ENCODE results near the gene COL26A1. TPM values are rescaled to one million over a fixed set of nuclear protein-coding genes. Genes with fewer than 3 reads are reported as not detected.

COL26A1 gene
- total RNA-seq: under 1 TPM in 1 of 4 donors, not detected in 3; 0.09 TPM
- polyA plus RNA-seq: 0.11 TPM
- long read RNA-seq, donor 1: 0 reads
- long read RNA-seq, donor 2: 0 reads
- long read RNA-seq, donor 3: 0 reads
- long read RNA-seq, donor 4, partial matches to known transcripts: 1 of 1 reads
- long read RNA-seq, donor 4, other reads (novel, unspliced or antisense): 0 of 1 reads

GRCh38 chr7:101362334-101363195, at the start of gene COL26A1:
Gene COL26A1 (plus strand): TSS chr7:101362875. CDS start chr7:101363033, 158 bp downstream.
- no peaks in the 10 kb centered on the region for H3K27me3 ChIP-seq (ENCODE audit: control insufficient read depth, insufficient read depth)
- no peaks in the 10 kb centered on the region for H3K9me3 ChIP-seq (ENCODE audit: control insufficient read depth, low read length)
- WGBS: 14% methylated on average over 76 of the region's 76 CpGs
- ATAC-seq (peak; percentile 73 to 79), DNase-seq (peak; percentile 45 to 71 (median 68))
- no peak within 1 kb of the TSS for H3K27ac ChIP-seq (ENCODE audit: low read length)
- no peaks in the 10 kb centered on the region for H3K4me1 ChIP-seq (ENCODE audit: control insufficient read depth, insufficient read depth, low read length)
- H3K4me3 ChIP-seq (ENCODE audit: low read length): peak within 1 kb of the TSS; percentile 39
- intact Hi-C loops (cut with DNase I): loop anchor here (5.0 to 10.0 kb wide), 2 partner anchors 172 to 175 kb away; no protein-coding TSS in a partner anchor

DNA sequence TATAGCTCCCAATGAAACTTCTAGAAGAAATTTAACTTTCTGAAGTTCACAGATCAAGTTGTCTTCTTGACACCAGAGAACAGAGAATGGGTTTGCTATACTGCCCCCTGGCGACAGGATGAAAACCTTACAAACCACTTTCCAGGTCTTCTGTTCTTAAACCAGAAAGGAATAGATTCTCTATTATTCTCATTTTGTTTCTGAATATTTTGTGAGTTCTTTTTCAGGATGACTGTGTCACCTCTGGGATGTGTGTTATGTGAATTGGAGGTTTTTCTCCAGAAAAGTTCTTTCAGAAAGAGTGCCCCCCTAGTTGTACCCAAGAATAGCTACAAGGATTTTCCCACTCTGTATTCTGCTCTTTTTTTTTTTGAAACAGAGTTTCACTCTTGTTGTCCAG, 47.3 kb upstream of the COL26A1 start:
- WGBS: 3% methylated on average over 1 of the region's 1 CpG
- Histone ChIP-seq H3K9me3 (ENCODE audit: control insufficient read depth, low read length) (peaks cover under 1% of the 10 kb centered on the region), H3K4me3 (ENCODE audit: low read length) (no peak overlapping the region), H3K27me3 (ENCODE audit: control insufficient read depth, insufficient read depth) (no peaks in the 10 kb centered on the region), H3K27ac (ENCODE audit: low read length) (no peak overlapping the region), H3K4me1 (ENCODE audit: control insufficient read depth, insufficient read depth, low read length) (no peaks in the 10 kb centered on the region)
- intact Hi-C loops (cut with DNase I): no loop called here
- no peak for DNase-seq
- ATAC-seq: no peak

- 73% methylated on average over 5 of the region's 5 CpGs for WGBS
- Histone ChIP-seq H3K4me3 (ENCODE audit: low read length) (no peak overlapping the region), H3K9me3 (ENCODE audit: control insufficient read depth, low read length) (no peaks in the 10 kb centered on the region), H3K27me3 (ENCODE audit: control insufficient read depth, insufficient read depth) (no peaks in the 10 kb centered on the region), H3K27ac (ENCODE audit: low read length) (no peak overlapping the region), H3K4me1 (ENCODE audit: control insufficient read depth, insufficient read depth, low read length) (no peaks in the 10 kb centered on the region)
- intact Hi-C loops (cut with DNase I): no loop called here
- ATAC-seq: no peak
- DNase-seq: no peak
These were observed 43.3 kb upstream of the COL26A1 start for GRCh38 chr7:101319401-101319800.

DNA sequence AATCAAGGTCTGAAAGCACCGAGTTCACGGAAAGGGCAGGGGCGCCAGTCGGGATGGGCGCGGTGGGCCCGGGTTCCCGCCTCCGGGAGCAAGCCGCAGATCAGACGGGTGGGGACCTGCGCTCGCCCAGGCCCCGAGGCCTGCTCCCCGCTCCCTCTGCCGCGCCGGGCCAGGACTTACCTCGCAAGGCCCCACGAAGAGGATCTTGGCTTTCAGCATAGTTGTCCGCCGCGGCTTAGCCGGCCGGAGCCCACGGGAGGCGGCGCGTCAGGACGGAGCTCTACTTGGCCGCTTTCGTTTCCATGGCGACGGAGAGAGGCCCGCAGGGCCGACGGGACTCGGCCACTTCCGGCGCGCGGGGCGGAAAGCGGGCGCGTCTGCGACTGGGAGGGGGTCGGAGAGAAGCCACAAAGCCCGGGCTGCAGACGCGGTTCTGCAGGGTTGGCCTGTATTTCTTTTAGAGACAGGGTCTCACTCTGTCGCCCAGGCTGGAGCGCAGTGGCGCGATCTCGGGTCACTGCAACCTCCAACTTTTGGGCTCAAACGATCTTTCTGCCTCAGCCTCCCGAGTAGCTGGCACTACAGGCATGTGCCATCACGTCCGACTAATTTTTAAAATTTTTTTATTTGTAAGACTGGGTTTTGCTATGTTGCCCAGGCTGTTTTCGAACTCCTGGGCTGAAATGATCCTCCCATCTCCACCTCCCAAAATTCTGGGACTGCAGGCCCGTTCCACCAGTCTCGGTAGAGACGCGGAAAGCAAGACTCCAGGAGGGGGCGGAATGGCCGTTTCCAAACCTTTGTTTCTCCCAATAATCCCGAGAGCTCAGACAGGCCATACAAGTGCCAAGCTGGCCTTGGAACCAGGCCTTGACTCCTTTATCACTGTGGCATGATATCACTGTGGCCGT, 40.9 kb upstream of the COL26A1 start, which contains the start of gene IFT22:
Gene IFT22, minus strand, starts transcription at position 322 of the 911 bp plus-strand sequence. Its CDS starts 103 bp downstream, at position 219.
- no peaks in the 10 kb centered on the region for H3K4me1 ChIP-seq (ENCODE audit: control insufficient read depth, insufficient read depth, low read length)
- peak within 1 kb of the TSS; percentile 59 for H3K27ac ChIP-seq (ENCODE audit: low read length)
- under 1% methylated on average over 69 of the region's 69 CpGs for WGBS
- DNase-seq (peak; percentile 95 to 97 (median 97)), ATAC-seq (peak; percentile 99)
- no peaks in the 10 kb centered on the region for H3K27me3 ChIP-seq (ENCODE audit: control insufficient read depth, insufficient read depth)
- no peaks in the 10 kb centered on the region for H3K9me3 ChIP-seq (ENCODE audit: control insufficient read depth, low read length)
- intact Hi-C loops (cut with DNase I): no loop called here
- H3K4me3 ChIP-seq (ENCODE audit: low read length): peak within 1 kb of the TSS; percentile 55

DNA sequence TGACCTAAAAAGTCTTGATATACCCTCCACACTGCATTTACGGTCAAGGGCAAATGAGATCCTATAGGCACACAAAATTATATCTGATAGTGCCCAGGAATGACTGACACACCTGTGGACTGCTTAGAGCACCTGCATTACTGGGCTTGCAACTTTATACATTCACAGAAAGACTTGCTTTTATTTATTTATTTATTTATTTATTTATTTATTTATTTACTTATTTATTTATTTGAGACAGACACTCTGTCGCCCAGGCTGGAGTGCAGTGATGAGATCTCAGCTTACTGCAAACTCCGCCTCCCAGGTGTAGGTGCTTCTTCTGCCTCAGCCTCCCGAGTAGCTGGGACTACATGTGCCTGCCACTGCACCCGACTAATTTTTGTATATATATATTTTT, 34.5 kb upstream of the COL26A1 start:
- intact Hi-C loops (cut with DNase I): no loop called here
- Histone ChIP-seq H3K4me1 (ENCODE audit: control insufficient read depth, insufficient read depth, low read length) (peaks cover 1% of the 10 kb centered on the region), H3K27ac (ENCODE audit: low read length) (no peak overlapping the region), H3K4me3 (ENCODE audit: low read length) (no peak overlapping the region), H3K9me3 (ENCODE audit: control insufficient read depth, low read length) (no peaks in the 10 kb centered on the region), H3K27me3 (ENCODE audit: control insufficient read depth, insufficient read depth) (no peaks in the 10 kb centered on the region)
- DNase-seq (no peak), ATAC-seq (no peak)
- WGBS: 94% methylated on average over 5 of the region's 5 CpGs

DNA sequence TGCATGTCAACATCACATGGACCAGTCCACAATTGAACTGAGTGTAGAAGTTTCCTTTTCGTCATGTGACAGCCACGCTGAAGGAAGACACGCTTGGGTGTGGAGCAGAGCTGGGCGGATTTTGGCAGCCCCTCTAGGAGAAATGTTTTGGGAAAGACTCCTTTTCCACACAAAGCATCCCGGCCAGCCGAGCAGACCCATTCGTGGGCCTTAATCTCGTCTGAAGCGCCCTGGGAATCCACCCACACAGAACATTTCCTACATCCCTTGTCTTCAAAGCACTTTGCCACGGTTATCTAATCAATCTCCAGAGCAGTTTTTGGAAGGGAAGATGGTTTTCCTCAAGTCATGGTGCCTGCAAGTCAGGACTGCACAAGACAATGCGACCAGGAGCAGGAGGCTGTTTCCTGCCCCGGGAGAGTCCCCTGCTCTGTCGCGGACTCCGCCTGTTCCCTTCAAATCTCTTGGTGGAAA, 32.6 kb upstream of the COL26A1 start:
- no peak overlapping the region for H3K4me3 ChIP-seq (ENCODE audit: low read length)
- no peaks in the 10 kb centered on the region for H3K27me3 ChIP-seq (ENCODE audit: control insufficient read depth, insufficient read depth)
- WGBS: 25% methylated on average over 15 of the region's 15 CpGs
- H3K4me1 ChIP-seq (ENCODE audit: control insufficient read depth, insufficient read depth, low read length): peaks cover 1% of the 10 kb centered on the region
- peak; percentile 60 to 76 (median 65) for DNase-seq
- intact Hi-C loops (cut with DNase I): no loop called here
- H3K27ac ChIP-seq (ENCODE audit: low read length): no peak overlapping the region
- no peaks in the 10 kb centered on the region for H3K9me3 ChIP-seq (ENCODE audit: control insufficient read depth, low read length)
- ATAC-seq: peak; percentile 88 to 95

GRCh38 chr7:101332026-101332425, 30.6 kb upstream of the COL26A1 start:
- intact Hi-C loops (cut with DNase I): no loop called here
- Histone ChIP-seq H3K27ac (ENCODE audit: low read length) (no peak overlapping the region), H3K4me3 (ENCODE audit: low read length) (no peak overlapping the region), H3K9me3 (ENCODE audit: control insufficient read depth, low read length) (no peaks in the 10 kb centered on the region), H3K27me3 (ENCODE audit: control insufficient read depth, insufficient read depth) (no peaks in the 10 kb centered on the region), H3K4me1 (ENCODE audit: control insufficient read depth, insufficient read depth, low read length) (peaks cover 1% of the 10 kb centered on the region)
- 95% methylated on average over 8 of the region's 8 CpGs for WGBS
- no peak for DNase-seq
- no peak for ATAC-seq

- ATAC-seq: no peak
- Histone ChIP-seq H3K4me1 (ENCODE audit: control insufficient read depth, insufficient read depth, low read length) (peaks cover 1% of the 10 kb centered on the region), H3K4me3 (ENCODE audit: low read length) (no peak overlapping the region), H3K27ac (ENCODE audit: low read length) (no peak overlapping the region), H3K9me3 (ENCODE audit: control insufficient read depth, low read length) (no peaks in the 10 kb centered on the region), H3K27me3 (ENCODE audit: control insufficient read depth, insufficient read depth) (no peaks in the 10 kb centered on the region)
- DNase-seq: no peak
- intact Hi-C loops (cut with DNase I): no loop called here
- 83% methylated on average over 5 of the region's 5 CpGs for WGBS
These were observed 28.8 kb upstream of the COL26A1 start for GRCh38 chr7:101333912-101334311.

DNA sequence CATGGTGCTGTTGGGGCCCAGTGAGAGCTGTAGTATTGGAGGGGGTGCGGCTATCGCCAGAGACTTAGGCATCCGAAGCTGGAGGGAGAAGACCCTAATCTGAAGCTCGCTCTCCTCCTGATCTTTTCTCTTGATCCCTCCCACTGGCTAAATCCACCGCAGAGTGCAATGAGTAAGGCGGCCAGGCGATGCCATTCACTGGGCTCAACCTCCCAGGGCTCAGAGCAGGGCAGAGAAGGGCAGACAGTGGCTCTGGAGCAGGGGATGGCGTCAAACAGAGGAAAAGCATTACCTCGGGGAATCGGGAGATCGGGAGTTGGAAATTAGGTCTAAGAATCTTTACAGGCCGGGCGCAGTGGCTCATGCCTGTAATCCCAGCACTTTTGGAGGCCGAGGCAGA, 22.3 kb upstream of the COL26A1 start:
- ATAC-seq: no peak
- H3K4me3 ChIP-seq (ENCODE audit: low read length): no peak overlapping the region
- 87% methylated on average over 14 of the region's 14 CpGs for WGBS
- no peaks in the 10 kb centered on the region for H3K4me1 ChIP-seq (ENCODE audit: control insufficient read depth, insufficient read depth, low read length)
- intact Hi-C loops (cut with DNase I): no loop called here
- no peak for DNase-seq
- H3K27me3 ChIP-seq (ENCODE audit: control insufficient read depth, insufficient read depth): no peaks in the 10 kb centered on the region
- H3K27ac ChIP-seq (ENCODE audit: low read length): no peak overlapping the region
- no peaks in the 10 kb centered on the region for H3K9me3 ChIP-seq (ENCODE audit: control insufficient read depth, low read length)

GRCh38 chr7:101342892-101343291, 19.8 kb upstream of the COL26A1 start:
- H3K27ac ChIP-seq (ENCODE audit: low read length): no peak overlapping the region
- no peaks in the 10 kb centered on the region for H3K4me1 ChIP-seq (ENCODE audit: control insufficient read depth, insufficient read depth, low read length)
- 74% methylated on average over 7 of the region's 7 CpGs for WGBS
- intact Hi-C loops (cut with DNase I): no loop called here
- no peak for ATAC-seq
- DNase-seq: no peak
- no peaks in the 10 kb centered on the region for H3K27me3 ChIP-seq (ENCODE audit: control insufficient read depth, insufficient read depth)
- no peak overlapping the region for H3K4me3 ChIP-seq (ENCODE audit: low read length)
- no peaks in the 10 kb centered on the region for H3K9me3 ChIP-seq (ENCODE audit: control insufficient read depth, low read length)
